CD4-positive, alpha-beta T cell treated with Interleukin-15 for 1 hour (primary cell): Measurements from ENCODE around the gene BST2.

Source experiments
- DNase-seq: peaks from one replicate; pipeline ENCODE4 v3.0.0-alpha.2; 2020

Gene BST2

GRCh38 chr19:17405250-17406045 is at the start of gene BST2:
BST2 (minus strand) TSS chr19:17405630; CDS start chr19:17405575, 55 bp downstream.
- DNase-seq: peak; percentile 74

GRCh38 chr19:17454576-17455071 is 49.2 kb upstream of the BST2 start:
- no peak for DNase-seq

- no peak for DNase-seq
These were observed 46.4 kb upstream of the BST2 start for GRCh38 chr19:17451820-17452219.

GRCh38 chr19:17450264-17451075 is 45.0 kb upstream of the BST2 start:
- no peak for DNase-seq

- peak; percentile 55 for DNase-seq
These were observed 42.9 kb upstream of the BST2 start, which contains the start of gene TMEM221 for GRCh38 chr19:17448131-17448967. TMEM221 (minus strand) TSS chr19:17448668; CDS start chr19:17448462, 206 bp downstream.

- no peak for DNase-seq
These were observed 42.3 kb upstream of the BST2 start for GRCh38 chr19:17447704-17448130.

GRCh38 chr19:17445526-17446165 is 40.2 kb upstream of the BST2 start:
- no peak for DNase-seq

GRCh38 chr19:17441241-17442021 is 36.0 kb upstream of the BST2 start:
- DNase-seq: no peak

GRCh38 chr19:17436874-17437267 is 31.4 kb upstream of the BST2 start:
- DNase-seq: no peak

GRCh38 chr19:17436094-17436873 is 30.9 kb upstream of the BST2 start:
- DNase-seq: no peak

GRCh38 chr19:17435218-17435617 is 29.8 kb upstream of the BST2 start:
- no peak for DNase-seq

- no peak for DNase-seq
These were observed 26.0 kb upstream of the BST2 start for GRCh38 chr19:17431417-17431816.

GRCh38 chr19:17429641-17430113 is 24.2 kb upstream of the BST2 start:
- DNase-seq: no peak

GRCh38 chr19:17424743-17425365 is 19.4 kb upstream of the BST2 start:
- DNase-seq: no peak

- DNase-seq: no peak
These were observed 18.2 kb upstream of the BST2 start for GRCh38 chr19:17423429-17424208.

GRCh38 chr19:17421942-17422341 is 16.5 kb upstream of the BST2 start:
- DNase-seq: no peak

GRCh38 chr19:17420475-17420924 is 15.1 kb upstream of the BST2 start:
- DNase-seq: peak; percentile 22

- peak; percentile 98 for DNase-seq
These were observed 14.4 kb upstream of the BST2 start, which contains the start of gene MVB12A for GRCh38 chr19:17419621-17420474. MVB12A (plus strand) TSS chr19:17420047; CDS start chr19:17420136, 89 bp downstream.
